IMR-90 (cell line): ENCODE data around the gene RPL6. TPM values are rescaled to one million over a fixed set of nuclear protein-coding genes. Genes with fewer than 3 reads are reported as not detected.
"Not testable (repeated sequence)": the region's sequence is repeated elsewhere in the genome, so short reads cannot be mapped to it uniquely, and the experiment has no call there.

Experiments
- ATAC-seq: fragments of 200-7000 bp; cut with Tn5 transposase; 2 replicates; pipeline ENCODE4 v1.9.1; 2020; ENCODE audit warnings: low read depth, mild to moderate bottlenecking, moderate library complexity
- BruUV-seq: library from RNA; stranded (reverse); fragments of 400-500 nt; replicated peaks from 2 replicates; lab custom pipeline; 2021; lab: Mats Ljungman, UMichigan
- CTCF ChIA-PET: fragments of 300-600 bp; formaldehyde crosslinking; extraction: SDS; loops from one replicate; lab custom pipeline; 2021; ENCODE audit warnings: antibody characterized with exemption; lab: Yijun Ruan, JAX
- POLR2A ChIA-PET: fragments of 300-600 bp; sonication (Branson Sonifier 250); formaldehyde crosslinking; loops from one replicate; lab custom pipeline; 2022; ENCODE audit warnings: antibody characterized with exemption; ENCODE audit not compliant: unreplicated experiment; lab: Charles Lee
- DNase-seq: peaks from one replicate; pipeline ENCODE4 v3.0.0; 2013
- H2AFZ ChIP-seq: replicated peaks from 2 replicates; pipeline ENCODE3; 2013; ENCODE audit warnings: low read length, mild to moderate bottlenecking; ENCODE audit not compliant: poor library complexity
- H2AK5ac ChIP-seq: 2 replicates; pipeline ENCODE4 v1.6.1; 2013; ENCODE audit warnings: low read depth, low read length, inconsistent platforms
- H2AK9ac ChIP-seq: replicated peaks from 2 replicates; pipeline ENCODE3; 2013; ENCODE audit warnings: mild to moderate bottlenecking, low read depth, low read length, moderate library complexity; ENCODE audit not compliant: poor library complexity
- H2BK120ac ChIP-seq: 2 replicates; pipeline ENCODE4 v1.6.1; 2013; ENCODE audit warnings: low read depth, low read length, inconsistent platforms
- H2BK15ac ChIP-seq: 3 replicates; pipeline ENCODE4 v1.6.1; 2013; ENCODE audit warnings: low read depth, low read length, inconsistent platforms
- H2BK20ac ChIP-seq: 2 replicates; pipeline ENCODE4 v1.6.1; 2013; ENCODE audit warnings: low read depth, mild to moderate bottlenecking, inconsistent platforms, low read length, moderate library complexity
- H2BK5ac ChIP-seq: 2 replicates; pipeline ENCODE4 v1.6.1; 2013; ENCODE audit warnings: mild to moderate bottlenecking, low read depth, low read length, inconsistent platforms; ENCODE audit not compliant: poor library complexity, severe bottlenecking
- H3K14ac ChIP-seq: replicated peaks from 2 replicates; pipeline ENCODE4 v1.6.1; 2013; ENCODE audit warnings: low read depth, low read length, inconsistent platforms
- H3K18ac ChIP-seq: 2 replicates; pipeline ENCODE4 v1.6.1; 2013; ENCODE audit warnings: low read depth, low read length, control low read depth
- H3K23ac ChIP-seq: 2 replicates; pipeline ENCODE4 v1.6.1; 2013; ENCODE audit warnings: low read depth, low read length, inconsistent platforms
- H3K27ac ChIP-seq: 2 replicates; pipeline ENCODE4 v1.5.1; 2013; ENCODE audit warnings: mild to moderate bottlenecking, control low read depth, low read length; ENCODE audit not compliant: insufficient read depth
- H3K27me3 ChIP-seq: 2 replicates; pipeline ENCODE4 v1.6.1; 2013; ENCODE audit warnings: low read length; ENCODE audit not compliant: control insufficient read depth, insufficient read depth
- H3K36me3 ChIP-seq: 2 replicates; pipeline ENCODE4 v1.6.1; 2013; ENCODE audit warnings: low read length, mixed read lengths; ENCODE audit not compliant: control insufficient read depth, insufficient read depth
- H3K4ac ChIP-seq: 2 replicates; pipeline ENCODE4 v1.6.1; 2013; ENCODE audit warnings: low read depth, low read length, inconsistent platforms
- H3K4me1 ChIP-seq: 2 replicates; pipeline ENCODE4 v1.6.1; 2013; ENCODE audit warnings: low read length, mixed read lengths; ENCODE audit not compliant: control insufficient read depth, insufficient read depth
- H3K4me2 ChIP-seq: 2 replicates; pipeline ENCODE4 v1.6.1; 2013; ENCODE audit warnings: low read depth, mild to moderate bottlenecking, control low read depth, low read length, moderate library complexity
- H3K4me3 ChIP-seq: 2 replicates; pipeline ENCODE4 v1.5.1; 2013; ENCODE audit warnings: low read depth, mild to moderate bottlenecking, control low read depth, low read length, moderate library complexity; ENCODE audit not compliant: insufficient read depth
- H3K56ac ChIP-seq: 2 replicates; pipeline ENCODE4 v1.6.1; 2013; ENCODE audit warnings: low read length, inconsistent platforms; ENCODE audit not compliant: insufficient read depth; ENCODE audit errors: extremely low read depth
- H3K79me1 ChIP-seq, 2 experiments: 2 replicates each; pipeline ENCODE4 v1.6.1; 2013; ENCODE audit warnings: low read length in 2 of 2, inconsistent platforms in 1 of 2, low read depth in 1 of 2
- H3K9ac ChIP-seq: 2 replicates; pipeline ENCODE4 v1.6.1; 2013; ENCODE audit warnings: low read depth, low read length, control low read depth
- H3K9me1 ChIP-seq: 2 replicates; pipeline ENCODE4 v1.6.1; 2013; ENCODE audit warnings: low read length, inconsistent platforms; ENCODE audit not compliant: insufficient read depth
- H3K9me3 ChIP-seq: 2 replicates; pipeline ENCODE4 v1.6.1; 2013; ENCODE audit warnings: low read length; ENCODE audit not compliant: control insufficient read depth, insufficient read depth
- H4K20me1 ChIP-seq: 2 replicates; pipeline ENCODE4 v1.6.1; 2013; ENCODE audit warnings: low read length, inconsistent platforms; ENCODE audit not compliant: insufficient read depth
- H4K5ac ChIP-seq: 2 replicates; pipeline ENCODE4 v1.6.1; 2013; ENCODE audit warnings: mild to moderate bottlenecking, low read depth, low read length, control low read depth
- H4K8ac ChIP-seq, 2 experiments: 2 replicates each; pipeline ENCODE4 v1.6.1; 2013; ENCODE audit warnings: low read depth in 2 of 2, low read length in 2 of 2, control low read depth in 1 of 2, inconsistent platforms in 1 of 2
- H4K91ac ChIP-seq: 2 replicates; pipeline ENCODE4 v1.6.1; 2013; ENCODE audit warnings: low read depth, low read length, inconsistent platforms; ENCODE audit not compliant: insufficient read depth
- WGBS, 2 experiments: methylation state at CpG; one replicate each; pipeline versions ENCODE4 v1.1.5 to v1.1.7; 2013; ENCODE audit warnings: missing lambda C conversion rate in 2 of 2; ENCODE audit not compliant: insufficient read length in 1 of 2; ENCODE audit errors: extremely low coverage in 2 of 2; 5-methylcytosine and 5-hydroxymethylcytosine counted together
- dilution Hi-C: fragments of 300-500 bp; cut with HindIII; formaldehyde crosslinking; loops from one replicate; pipeline ENCODE4 v1.14.3; 2018; ENCODE audit warnings: low sequenced_read_pairs; ENCODE audit not compliant: unreplicated experiment
- in situ Hi-C: fragments of 300-500 bp; cut with MboI; formaldehyde crosslinking; loops from 3 replicates; pipeline ENCODE4 v1.14.3; 2019; ENCODE audit warnings: low sequenced_read_pairs, inconsistent platforms, mixed read lengths
- intact Hi-C: fragments of 100-400 bp; cut with micrococcal nuclease; formaldehyde crosslinking; loops from 2 replicates; pipeline ENCODE4 v1.10.0; 2022
- polyA plus RNA-seq, 3 experiments: library from polyadenylated mRNA; depleted of rRNA; stranded (reverse); fragments of >200 nt; gene quantifications; 2 replicates each; pipeline ENCODE4 v1.2.3, GENCODE V29; 2012; ENCODE audit warnings: low replicate concordance in 1 of 3
- total RNA-seq: library from RNA; depleted of rRNA; stranded (reverse); fragments of >200 nt; gene quantifications from 2 replicates; pipeline ENCODE4 v1.2.3, GENCODE V29; 2012

The RPL6 gene
- total and polyA plus RNA-seq, 2 of the 4 experiments (the other 2 are of a cell fraction) = 1,317 to 1,694 TPM

DNA sequence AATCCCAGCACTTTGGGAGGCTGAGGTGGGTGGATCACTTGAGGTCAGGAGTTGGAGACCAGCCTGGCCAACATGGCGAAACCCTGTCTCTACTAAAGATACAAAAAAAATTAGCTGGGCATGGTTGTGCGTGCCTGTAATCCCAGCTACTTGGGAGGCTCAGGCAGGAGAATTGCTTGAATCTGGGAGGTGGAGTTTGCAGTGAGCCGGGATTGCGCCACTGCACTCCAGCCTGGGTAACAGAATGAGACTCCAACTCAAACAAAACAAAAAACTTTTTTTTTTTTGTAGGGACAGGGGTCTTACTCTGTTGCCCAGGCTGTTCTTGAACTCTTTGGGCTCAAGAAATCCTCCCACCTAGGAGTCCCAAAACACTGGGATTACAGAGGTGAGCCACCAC is 6.1 kb upstream of the RPL6 start:
- intact Hi-C loops = not testable (repeated sequence)
- WGBS, 2 experiments = no CpG with 5 or more reads among the region's 4 CpGs

More for the DNA sequence above, 6.1 kb upstream of the RPL6 start:
- H3K79me1 ChIP-seq = peaks cover 6 to 25% of the 10 kb centered on the region in 2 experiments; a peak in 3 of 4 replicates
- H3K23ac ChIP-seq, H3K18ac ChIP-seq, H3K9me3 ChIP-seq, H3K9me1 ChIP-seq, in situ Hi-C loops, H3K27ac ChIP-seq, POLR2A ChIA-PET, H2AK9ac ChIP-seq, H3K4me2 ChIP-seq, H3K4me3 ChIP-seq, H3K4ac ChIP-seq, H2BK15ac ChIP-seq, H3K14ac ChIP-seq, H3K27me3 ChIP-seq, H4K8ac ChIP-seq, H3K4me1 ChIP-seq, dilution Hi-C loops, BruUV-seq, ATAC-seq, H3K9ac ChIP-seq, H2BK20ac ChIP-seq, H2BK120ac ChIP-seq, H3K56ac ChIP-seq, H2AK5ac ChIP-seq, H4K5ac ChIP-seq, H2AFZ ChIP-seq, H4K20me1 ChIP-seq, H3K36me3 ChIP-seq, DNase-seq, H2BK5ac ChIP-seq, H4K91ac ChIP-seq, CTCF ChIA-PET: not testable (repeated sequence)
